Upper lobe of left lung (tissue), 6 donors: ENCODE results near the gene FUT6. TPM values are rescaled to one million over a fixed set of nuclear protein-coding genes. Genes with fewer than 3 reads are reported as not detected.

Experiments used
- ATAC-seq, 2 donors: fragments of 200-7000 bp; cut with Tn5 transposase; one replicate each; pipeline ENCODE4 v1.9.1; 2022; ENCODE audit warnings: mild to moderate bottlenecking in 2 of 2, moderate library complexity in 2 of 2; ENCODE audit not compliant: low FRiP score in 2 of 2
- DNase-seq, 2 donors: peaks; one replicate each; pipeline ENCODE4 v3.0.0-alpha.2; 2019 to 2020
- H3K27ac ChIP-seq, 4 donors: fragments of 200-600 bp; sonication (generic); one replicate each; pipeline ENCODE4 v1.5.1; 2016 to 2019
- H3K27me3 ChIP-seq, 4 donors: fragments of 200-600 bp; sonication (generic); one replicate each; pipeline ENCODE4 v1.5.1; 2017 to 2019
- H3K36me3 ChIP-seq, 4 donors: fragments of 200-600 bp; sonication (generic); one replicate each; pipeline ENCODE4 v1.5.1; 2016 to 2019
- H3K4me1 ChIP-seq, 4 donors: fragments of 200-600 bp; sonication (generic); one replicate each; pipeline ENCODE4 v1.5.1; 2018 to 2019
- H3K4me3 ChIP-seq, 4 donors: fragments of 200-600 bp; sonication (generic); one replicate each; pipeline ENCODE4 v1.5.1; 2017 to 2019; ENCODE audit warnings: mild to moderate bottlenecking in 2 of 4, moderate library complexity in 1 of 4
- H3K9me3 ChIP-seq, 4 donors: fragments of 200-600 bp; sonication (generic); one replicate each; pipeline ENCODE4 v1.5.1; 2018 to 2019
- CTCF ChIP-seq, 6 experiments: fragments of 450-650 bp in 4 of 6; fragments of 200-600 bp in 2 of 6; sonication (generic) in 2 of 6; IDR thresholded peaks; one replicate each; pipeline ENCODE4 v1.5.1; 2016 to 2019; ENCODE audit warnings: antibody characterized with exemption in 6 of 6
- EP300 ChIP-seq, 4 donors: sonication (generic); formaldehyde crosslinking; IDR thresholded peaks; one replicate each; pipeline ENCODE4 v1.5.1; 2017; ENCODE audit warnings: antibody characterized with exemption in 4 of 4, control low read depth in 2 of 4
- POLR2A ChIP-seq, 4 donors: fragments of 450-650 bp; IDR thresholded peaks; one replicate each; pipeline ENCODE4 v1.5.1; 2016 to 2017; ENCODE audit warnings: antibody characterized with exemption in 4 of 4, mild to moderate bottlenecking in 2 of 4
- POLR2AphosphoS5 ChIP-seq, 2 donors: sonication (generic); formaldehyde crosslinking; IDR thresholded peaks; one replicate each; pipeline ENCODE4 v1.5.1; 2017; ENCODE audit warnings: antibody characterized with exemption in 2 of 2
- WGBS, 2 donors: methylation state at CpG; one replicate each; pipeline ENCODE4 v1.1.5; 2017 to 2018; 5-methylcytosine and 5-hydroxymethylcytosine counted together
- total RNA-seq, 6 donors: library from RNA; depleted of rRNA in 4 of 6; stranded (reverse); fragments of >200 nt in 4 of 6; gene quantifications; one replicate each; pipeline versions ENCODE4 v1.1.0 to v1.2.1, GENCODE V29; 2016 to 2021
- donor health status: DM: no; HTN: no; CAD: no; lungs with moderate emphysema.
- donor health status: DM: no; HTN: yes; CAD: no; lungs with severe emphysema.

Gene FUT6
- total RNA-seq, 6 donors from 2014 or later: 0.30 to 3.6 (median 0.82) TPM

GRCh38 chr19:5814123-5814851 is 25.2 kb downstream of the FUT6 start:
- 70 to 85% methylated on average over 6 to 9 of the region's 9 CpGs for WGBS, 2 donors
- ATAC-seq (peak; percentile 7 to 8), DNase-seq (no peak)
- H3K9me3 ChIP-seq: no peaks in the 10 kb centered on the region
- no peak overlapping the region for H3K27ac ChIP-seq
- H3K4me1 ChIP-seq: no peaks in the 10 kb centered on the region
- no peak overlapping the region for H3K4me3 ChIP-seq
- TF ChIP-seq CTCF (IDR thresholded peaks at IDR 0.05): no peak
- no peak for TF ChIP-seq POLR2A (IDR thresholded peaks at IDR 0.05)
- no peak for TF ChIP-seq POLR2AphosphoS5 (IDR thresholded peaks at IDR 0.05)
- TF ChIP-seq EP300 (IDR thresholded peaks at IDR 0.05): no peak
- H3K36me3 ChIP-seq: no peaks in the 10 kb centered on the region
- H3K27me3 ChIP-seq: no peaks in the 10 kb centered on the region

- peaks cover 0 to under 1% (median 0%) of the 10 kb centered on the region in 4 donors for H3K4me1 ChIP-seq
- no peaks in the 10 kb centered on the region for H3K27me3 ChIP-seq
- H3K27ac ChIP-seq: no peak overlapping the region
- WGBS, 2 donors: 91 to 96% methylated on average over 4 of the region's 4 CpGs
- H3K4me3 ChIP-seq: no peak overlapping the region
- TF ChIP-seq POLR2A (IDR thresholded peaks at IDR 0.05): no peak
- TF ChIP-seq CTCF (IDR thresholded peaks at IDR 0.05): no peak
- TF ChIP-seq EP300 (IDR thresholded peaks at IDR 0.05): no peak
- no peak for TF ChIP-seq POLR2AphosphoS5 (IDR thresholded peaks at IDR 0.05)
- no peaks in the 10 kb centered on the region for H3K9me3 ChIP-seq
- ATAC-seq (no peak), DNase-seq (no peak)
- H3K36me3 ChIP-seq: no peaks in the 10 kb centered on the region
Measured at GRCh38 chr19:5811117-5811516, 28.4 kb downstream of the FUT6 start.

- Histone ChIP-seq H3K4me1 (peaks cover 2 to 13% (median 7%) of the 10 kb centered on the region in 4 donors), H3K27me3 (peaks cover 0 to 11% (median 4%) of the 10 kb centered on the region in 4 donors), H3K36me3 (no peaks in the 10 kb centered on the region), H3K4me3 (no peak overlapping the region), H3K9me3 (no peaks in the 10 kb centered on the region), H3K27ac (peak overlapping the region in 1 of 4 donors; percentile 30)
- WGBS, 2 donors: 59 to 65% methylated on average over 10 of the region's 10 CpGs
- ATAC-seq (no peak), DNase-seq (no peak)
- TF ChIP-seq POLR2A (IDR thresholded peaks at IDR 0.05) (no peak), EP300 (IDR thresholded peaks at IDR 0.05) (no peak), POLR2AphosphoS5 (IDR thresholded peaks at IDR 0.05) (no peak), CTCF (IDR thresholded peaks at IDR 0.05) (no peak)
Measured at GRCh38 chr19:5809469-5809868, 30.0 kb downstream of the FUT6 start.

- Histone ChIP-seq H3K9me3 (no peaks in the 10 kb centered on the region), H3K4me1 (peaks cover 5 to 17% (median 10%) of the 10 kb centered on the region in 4 donors), H3K36me3 (no peaks in the 10 kb centered on the region), H3K27ac (peak overlapping the region in 1 of 4 donors; percentile 30), H3K4me3 (no peak overlapping the region), H3K27me3 (peaks cover 0 to 15% (median 6%) of the 10 kb centered on the region in 4 donors)
- DNase-seq (peak in 1 of 2 donors; percentile 90), ATAC-seq (no peak)
- 55 to 57% methylated on average over 9 of the region's 9 CpGs for WGBS, 2 donors
- TF ChIP-seq CTCF (IDR thresholded peaks at IDR 0.05): no peak
- TF ChIP-seq EP300 (IDR thresholded peaks at IDR 0.05): no peak
- no peak for TF ChIP-seq POLR2AphosphoS5 (IDR thresholded peaks at IDR 0.05)
Measured at GRCh38 chr19:5809053-5809452, 30.4 kb downstream of the FUT6 start.
